HCT116 (cell line): ENCODE results near the gene BMX. TPM values are rescaled to one million over a fixed set of nuclear protein-coding genes. Genes with fewer than 3 reads are reported as not detected.

Source experiments
- ATAC-seq: fragments of 200-7000 bp; cut with Tn5 transposase; 2 replicates; pipeline ENCODE4 v1.9.1; 2020; ENCODE audit warnings: mild to moderate bottlenecking, moderate library complexity
- BruUV-seq: library from RNA; stranded (reverse); fragments of 400-500 nt; replicated peaks from 2 replicates; lab custom pipeline; 2021; lab: Mats Ljungman, UMichigan
- CTCF ChIA-PET: fragments of 300-600 bp; sonication (Branson Sonifier 250); formaldehyde crosslinking; loops from one replicate; lab custom pipeline; 2021; ENCODE audit warnings: antibody characterized with exemption; lab: Charles Lee
- POLR2A ChIA-PET: fragments of 300-600, 350-600 bp; sonication (Branson Sonifier 250); formaldehyde crosslinking; loops from one replicate; lab custom pipeline; 2021; ENCODE audit warnings: antibody characterized with exemption; lab: Charles Lee
- RAD21 ChIA-PET, 2 experiments: fragments of 300-600 bp; sonication (Branson Sonifier 250); formaldehyde crosslinking; loops; one replicate each; lab custom pipeline; 2023; ENCODE audit warnings: low total read pairs in 2 of 2; ENCODE audit not compliant: uncharacterized antibody in 2 of 2, unreplicated experiment in 2 of 2, low non-redundant PET in 1 of 2; lab: Charles Lee
- DNase-seq: peaks from one replicate; pipeline ENCODE4 v3.0.0-alpha.2; 2010; ENCODE audit warnings: low read depth, low spot score
- H2AFZ ChIP-seq: fragments of 200-600 bp; shearing (Covaris generic), sonication (generic); 2 replicates; pipeline ENCODE4 v1.6.1; 2017; ENCODE audit warnings: low read depth, mixed run types, mixed read lengths, antibody characterized with exemption, low read length; ENCODE audit not compliant: poor library complexity, severe bottlenecking
- H3K27ac ChIP-seq: 2 replicates; pipeline ENCODE4 v1.5.1; 2012; ENCODE audit warnings: low read depth, low read length
- H3K27me3 ChIP-seq: fragments of 200-600 bp; sonication (generic); 2 replicates; pipeline ENCODE4 v1.6.1; 2016; ENCODE audit warnings: mixed run types, low read length, mixed read lengths; ENCODE audit not compliant: insufficient read depth
- H3K36me3 ChIP-seq, 2 experiments: fragments of 200-500 bp in 1 of 2; fragments of 200-600 bp in 1 of 2; sonication (Bioruptor generic) in 1 of 2; sonication (generic) in 1 of 2; 2 replicates each; pipeline versions ENCODE4 v1.5.1 to v1.6.1; 2014 to 2016; ENCODE audit warnings: low read length in 2 of 2, inconsistent platforms in 1 of 2, mixed read lengths in 1 of 2, mixed run types in 1 of 2; ENCODE audit not compliant: insufficient read depth in 2 of 2, control insufficient read depth in 1 of 2
- H3K4me1 ChIP-seq, 2 experiments: fragments of 200-600 bp in 1 of 2; sonication (generic) in 1 of 2; 2 replicates each; pipeline versions ENCODE4 v1.5.1 to v1.6.1; 2012 to 2017; ENCODE audit warnings: low read length in 2 of 2, inconsistent platforms in 1 of 2, mild to moderate bottlenecking in 1 of 2, mixed read lengths in 1 of 2, mixed run types in 1 of 2, moderate library complexity in 1 of 2; ENCODE audit not compliant: insufficient read depth in 2 of 2, control insufficient read depth in 1 of 2
- H3K4me2 ChIP-seq: fragments of 200-600 bp; sonication (generic); 2 replicates; pipeline ENCODE4 v1.6.1; 2017; ENCODE audit warnings: mixed run types, low read length, mixed read lengths
- H3K4me3 ChIP-seq, 2 experiments: fragments of 200-600 bp in 1 of 2; sonication (generic) in 1 of 2; replicated peaks in 1 of 2; 2 replicates each; pipeline ENCODE4 v1.5.1; 2011 to 2016; ENCODE audit warnings: low read length in 2 of 2, control low read depth in 1 of 2, low read depth in 1 of 2, mild to moderate bottlenecking in 1 of 2, mixed read lengths in 1 of 2, mixed run types in 1 of 2
- H3K79me2 ChIP-seq: fragments of 200-600 bp; sonication (generic); 2 replicates; pipeline ENCODE4 v1.6.1; 2017; ENCODE audit warnings: mild to moderate bottlenecking, mixed run types, low read length, moderate library complexity, mixed read lengths; ENCODE audit not compliant: insufficient read depth
- H3K9ac ChIP-seq: fragments of 200-600 bp; sonication (generic); 2 replicates; pipeline ENCODE4 v1.6.1; 2016; ENCODE audit warnings: low read length, mixed read lengths
- H3K9me2 ChIP-seq: fragments of 200-600 bp; sonication (generic), shearing (Covaris generic); 2 replicates; pipeline ENCODE4 v1.6.1; 2017; ENCODE audit warnings: mixed run types, mild to moderate bottlenecking, moderate library complexity; ENCODE audit not compliant: insufficient read depth
- H3K9me3 ChIP-seq, 2 experiments: fragments of 200-500 bp in 1 of 2; fragments of 200-600 bp in 1 of 2; sonication (Bioruptor generic) in 1 of 2; sonication (generic) in 1 of 2; 2 replicates each; pipeline ENCODE4 v1.6.1; 2014 to 2017; ENCODE audit warnings: low read length in 2 of 2, mixed read lengths in 2 of 2, inconsistent platforms in 1 of 2, low read depth in 1 of 2, mild to moderate bottlenecking in 1 of 2, mixed run types in 1 of 2, moderate library complexity in 1 of 2; ENCODE audit not compliant: control insufficient read depth in 1 of 2, insufficient read depth in 1 of 2
- H4K20me1 ChIP-seq: fragments of 200-600 bp; sonication (generic), shearing (Covaris generic); 2 replicates; pipeline ENCODE4 v1.6.1; 2017; ENCODE audit warnings: mixed run types, mild to moderate bottlenecking, moderate library complexity; ENCODE audit not compliant: insufficient read depth
- CBX3 ChIP-seq: IDR thresholded peaks from 2 replicates; pipeline ENCODE4 v1.6.1; 2012; ENCODE audit warnings: low read depth
- CEBPB ChIP-seq: IDR thresholded peaks from 2 replicates; pipeline ENCODE4 v1.6.1; 2012; ENCODE audit warnings: low read depth
- EGR1 ChIP-seq: IDR thresholded peaks from 2 replicates; pipeline ENCODE4 v1.6.1; 2012; ENCODE audit warnings: low read depth
- ELF1 ChIP-seq: IDR thresholded peaks from 2 replicates; pipeline ENCODE4 v1.6.1; 2012; ENCODE audit warnings: low read depth, borderline replicate concordance
- EZH2phosphoT487 ChIP-seq: fragments of 200-600 bp; IDR thresholded peaks from 2 replicates; pipeline ENCODE4 v1.6.1; 2018; ENCODE audit warnings: antibody characterized with exemption, borderline replicate concordance
- FOSL1 ChIP-seq: IDR thresholded peaks from 2 replicates; pipeline ENCODE4 v1.6.1; 2012; ENCODE audit warnings: low read depth
- RAD21 ChIP-seq: IDR thresholded peaks from 2 replicates; pipeline ENCODE4 v1.6.1; 2012; ENCODE audit warnings: low read depth, mild to moderate bottlenecking
- SIN3A ChIP-seq: IDR thresholded peaks from 2 replicates; pipeline ENCODE4 v1.6.1; 2012; ENCODE audit warnings: low read depth
- ZNF274 ChIP-seq: fragments of 200-500 bp; sonication (Bioruptor generic); IDR thresholded peaks from 2 replicates; pipeline ENCODE4 v1.6.1; 2014; ENCODE audit warnings: mild to moderate bottlenecking, low read depth, low read length, inconsistent platforms
- intact Hi-C: fragments of 100-400 bp; cut with micrococcal nuclease; formaldehyde crosslinking; loops from 2 replicates; pipeline ENCODE4 v1.10.0; 2022
- total RNA-seq: library from RNA; stranded (reverse); gene quantifications from one replicate; pipeline ENCODE4 v1.2.1, GENCODE V29; 2021; ENCODE audit not compliant: unreplicated experiment
- TF ChIP-seq, protein P1 (sequence below), 3 experiments: fragments of 200-600 bp in 1 of 3; sonication (generic) in 1 of 3; IDR thresholded peaks in 2 of 3; conservative IDR thresholded peaks in 1 of 3; 2 replicates each; pipeline ENCODE4 v1.5.1; 2012 to 2017; ENCODE audit warnings: low read depth in 2 of 3, low read length in 2 of 3, antibody characterized with exemption in 1 of 3, borderline replicate concordance in 1 of 3, control low read depth in 1 of 3, mild to moderate bottlenecking in 1 of 3, mixed read lengths in 1 of 3, mixed run types in 1 of 3, moderate library complexity in 1 of 3; ENCODE audit not compliant: insufficient read depth in 1 of 3

The BMX gene
- total RNA-seq, 1 experiment from 2014 or later, result not detected

DNA sequence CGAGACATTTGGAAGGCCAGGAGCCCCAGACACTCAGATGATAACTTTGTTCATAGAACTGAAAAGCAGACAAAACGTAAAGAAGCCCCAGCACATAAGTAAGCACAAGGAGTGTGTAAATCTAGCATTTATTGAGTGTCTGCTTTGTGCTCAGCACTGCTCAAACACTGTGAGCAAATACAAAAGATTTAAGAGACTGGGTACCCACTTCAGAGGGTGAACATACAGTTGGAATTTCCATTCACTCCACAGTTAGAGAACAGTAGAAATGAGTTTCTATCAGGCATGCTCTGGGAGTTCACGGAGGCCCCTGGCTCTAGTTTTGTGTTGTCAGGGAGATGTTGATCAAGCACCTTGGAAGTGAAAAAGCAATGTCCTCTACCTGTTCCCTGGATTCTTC is 60.3 kb downstream of the BMX start:
- no peaks in the 10 kb centered on the region for H3K36me3 ChIP-seq
- no peaks in the 10 kb centered on the region for H3K9me2 ChIP-seq
- no peak overlapping the region for H2AFZ ChIP-seq
- DNase-seq (no peak), ATAC-seq (no peak)
- ChIA-PET RAD21 (no interaction called here), POLR2A (no interaction called here), CTCF (no interaction called here)
- no peak overlapping the region for H3K27ac ChIP-seq
- H3K4me2 ChIP-seq, result no peak overlapping the region
- no peaks in the 10 kb centered on the region for H4K20me1 ChIP-seq
- H3K27me3 ChIP-seq, result no peaks in the 10 kb centered on the region
- no TSS peak for BruUV-seq
- no peak overlapping the region for H3K9ac ChIP-seq
- intact Hi-C loops, result no loop called here
- H3K9me3 ChIP-seq, result no peaks in the 10 kb centered on the region
- H3K79me2 ChIP-seq, result no peaks in the 10 kb centered on the region
- H3K4me1 ChIP-seq, result peaks cover 0 to 3% of the 10 kb centered on the region in 2 experiments; a peak in 1 of 4 replicates
- H3K4me3 ChIP-seq, result no peak overlapping the region
- TF ChIP-seq EZH2phosphoT487, result no peak
- no peak for TF ChIP-seq ZNF274
- TF ChIP-seq ELF1, result no peak
- TF ChIP-seq RAD21, result no peak
- TF ChIP-seq FOSL1, result no peak
- TF ChIP-seq CBX3, result no peak
- TF ChIP-seq SIN3A, result no peak

DNA sequence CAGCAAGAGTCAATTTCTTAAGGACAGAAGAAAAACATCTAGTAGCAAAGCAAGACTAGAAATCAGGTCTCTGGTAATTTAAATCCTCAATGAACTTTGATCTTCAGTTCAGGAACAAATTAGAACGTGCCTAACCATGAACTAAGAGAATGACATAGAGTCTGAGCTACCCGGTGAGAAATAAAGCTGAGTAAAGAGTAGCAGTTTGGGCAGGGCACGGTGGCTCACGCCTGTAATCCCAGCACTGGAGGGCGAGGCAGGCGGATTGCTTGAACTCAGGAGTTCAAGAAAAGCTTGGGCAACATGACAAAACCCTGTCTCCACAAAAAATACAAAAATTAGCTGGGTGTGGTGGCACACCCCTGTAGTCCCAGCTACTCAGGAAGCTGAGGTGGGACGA is 62.4 kb downstream of the BMX start:
- no peak for TF ChIP-seq FOSL1
- no peak for TF ChIP-seq EGR1
- TF ChIP-seq, protein P1, sequence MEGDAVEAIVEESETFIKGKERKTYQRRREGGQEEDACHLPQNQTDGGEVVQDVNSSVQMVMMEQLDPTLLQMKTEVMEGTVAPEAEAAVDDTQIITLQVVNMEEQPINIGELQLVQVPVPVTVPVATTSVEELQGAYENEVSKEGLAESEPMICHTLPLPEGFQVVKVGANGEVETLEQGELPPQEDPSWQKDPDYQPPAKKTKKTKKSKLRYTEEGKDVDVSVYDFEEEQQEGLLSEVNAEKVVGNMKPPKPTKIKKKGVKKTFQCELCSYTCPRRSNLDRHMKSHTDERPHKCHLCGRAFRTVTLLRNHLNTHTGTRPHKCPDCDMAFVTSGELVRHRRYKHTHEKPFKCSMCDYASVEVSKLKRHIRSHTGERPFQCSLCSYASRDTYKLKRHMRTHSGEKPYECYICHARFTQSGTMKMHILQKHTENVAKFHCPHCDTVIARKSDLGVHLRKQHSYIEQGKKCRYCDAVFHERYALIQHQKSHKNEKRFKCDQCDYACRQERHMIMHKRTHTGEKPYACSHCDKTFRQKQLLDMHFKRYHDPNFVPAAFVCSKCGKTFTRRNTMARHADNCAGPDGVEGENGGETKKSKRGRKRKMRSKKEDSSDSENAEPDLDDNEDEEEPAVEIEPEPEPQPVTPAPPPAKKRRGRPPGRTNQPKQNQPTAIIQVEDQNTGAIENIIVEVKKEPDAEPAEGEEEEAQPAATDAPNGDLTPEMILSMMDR (IDR thresholded peaks at IDR 0.05 in 2 of 3, conservative IDR thresholded peaks at IDR 0.05 in 1 of 3; ENCODE audit: borderline replicate concordance in 1 of 3, insufficient read depth in 1 of 3, low read depth in 2 of 3, low read length in 2 of 3), result no peak
- no peak for TF ChIP-seq EZH2phosphoT487
- no peak for TF ChIP-seq CEBPB
- no peak for TF ChIP-seq SIN3A
- Histone ChIP-seq H3K36me3 (no peaks in the 10 kb centered on the region), H3K27ac (no peak overlapping the region), H4K20me1 (no peaks in the 10 kb centered on the region), H3K9me2 (no peaks in the 10 kb centered on the region), H3K79me2 (no peaks in the 10 kb centered on the region), H3K4me1 (peaks cover 0 to 3% of the 10 kb centered on the region in 2 experiments; a peak in 1 of 4 replicates), H3K9ac (no peak overlapping the region), H3K27me3 (no peaks in the 10 kb centered on the region), H3K9me3 (no peaks in the 10 kb centered on the region), H3K4me3 (no peak overlapping the region), H2AFZ (no peak overlapping the region), H3K4me2 (no peak overlapping the region)
- intact Hi-C loops, result no loop called here
- ChIA-PET CTCF (no interaction called here), RAD21 (no interaction called here), POLR2A (no interaction called here)
- BruUV-seq, result no TSS peak
- no peak for ATAC-seq
- no peak for DNase-seq
